Adipocyte (in vitro differentiated cells): ENCODE results near the gene CCT3.
A peak's percentile ranks its signal among the peaks of the same experiment; 100 is the strongest.

Experiments used
- DNase-seq: peaks from one replicate; pipeline ENCODE4 v3.0.0-alpha.2; 2015; ENCODE audit warnings: low read depth
- H3K27me3 ChIP-seq: replicated peaks from 2 replicates; pipeline ENCODE4 v1.7.0; 2013; ENCODE audit warnings: mild to moderate bottlenecking, low read length, moderate library complexity; ENCODE audit not compliant: control insufficient read depth, insufficient read depth
- H3K36me3 ChIP-seq: 2 replicates; pipeline ENCODE4 v1.7.0; 2013; ENCODE audit warnings: low read length, mild to moderate bottlenecking, moderate library complexity; ENCODE audit not compliant: control insufficient read depth, insufficient read depth, severe bottlenecking
- H3K4me1 ChIP-seq: 2 replicates; pipeline ENCODE4 v1.7.0; 2013; ENCODE audit warnings: mild to moderate bottlenecking, low read length, moderate library complexity; ENCODE audit not compliant: control insufficient read depth, insufficient read depth
- H3K4me3 ChIP-seq: 2 replicates; pipeline ENCODE4 v1.7.0; 2013; ENCODE audit warnings: mild to moderate bottlenecking, low read length, moderate library complexity
- H3K9ac ChIP-seq: 2 replicates; pipeline ENCODE4 v1.7.0; 2013; ENCODE audit warnings: mild to moderate bottlenecking, low read length, moderate library complexity
- H3K9me3 ChIP-seq: 2 replicates; pipeline ENCODE4 v1.7.0; 2013; ENCODE audit warnings: mild to moderate bottlenecking, low read length, moderate library complexity; ENCODE audit not compliant: control insufficient read depth

The CCT3 gene

DNA sequence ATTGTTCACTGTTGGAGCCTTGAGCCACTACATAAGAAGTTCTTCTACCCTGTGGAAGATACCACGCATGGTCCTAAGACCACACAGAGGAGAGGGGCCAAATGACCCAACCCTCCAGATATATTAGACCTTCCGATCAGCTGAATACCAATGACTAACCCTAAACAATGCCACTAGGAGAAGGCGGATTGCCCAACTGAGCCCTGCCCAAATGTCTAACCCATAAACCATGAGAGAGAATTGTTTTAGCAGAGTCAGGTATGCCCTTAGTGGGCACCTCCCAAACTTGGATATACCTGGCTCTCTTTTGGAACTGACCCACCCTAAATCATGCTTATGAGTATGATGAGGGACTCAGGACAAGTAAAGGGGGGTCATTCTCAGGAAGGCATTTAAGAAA, 67.8 kb downstream of the CCT3 start:
- Histone ChIP-seq H3K4me1 (no peaks in the 10 kb centered on the region), H3K36me3 (peaks cover 95% of the 10 kb centered on the region), H3K9me3 (no peaks in the 10 kb centered on the region), H3K4me3 (no peak overlapping the region), H3K27me3 (no peaks in the 10 kb centered on the region), H3K9ac (no peak overlapping the region)
- no peak for DNase-seq

DNA sequence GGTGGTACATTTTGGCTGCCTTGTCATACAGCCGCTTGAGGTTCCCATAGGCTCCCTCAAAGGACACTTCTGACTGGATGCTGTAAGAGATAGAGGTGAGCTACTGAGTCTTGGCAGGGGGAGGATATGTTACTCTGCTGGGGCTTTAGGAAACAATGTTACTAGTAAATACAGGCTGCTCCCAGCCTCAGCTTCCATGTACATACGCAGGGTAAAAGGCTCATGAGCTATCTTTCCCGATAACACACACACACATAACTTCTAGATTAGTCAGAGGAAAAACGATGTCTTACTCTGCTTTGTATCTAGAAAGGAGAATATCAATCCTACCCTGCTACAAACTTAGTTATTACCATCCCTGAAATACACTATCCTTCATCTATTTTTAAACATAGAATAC, 69.8 kb downstream of the CCT3 start:
- no peaks in the 10 kb centered on the region for H3K9me3 ChIP-seq
- peaks cover 92% of the 10 kb centered on the region for H3K36me3 ChIP-seq
- H3K27me3 ChIP-seq = no peaks in the 10 kb centered on the region
- H3K9ac ChIP-seq = no peak overlapping the region
- no peak for DNase-seq
- no peak overlapping the region for H3K4me3 ChIP-seq
- H3K4me1 ChIP-seq = peaks cover 3% of the 10 kb centered on the region

- no peaks in the 10 kb centered on the region for H3K9me3 ChIP-seq
- H3K27me3 ChIP-seq = no peaks in the 10 kb centered on the region
- no peak overlapping the region for H3K9ac ChIP-seq
- H3K4me1 ChIP-seq = peaks cover 13% of the 10 kb centered on the region
- H3K36me3 ChIP-seq = peaks cover 85% of the 10 kb centered on the region
- no peak for DNase-seq
- no peak overlapping the region for H3K4me3 ChIP-seq
Observed at GRCh38 chr1:156266051-156266450, 72.0 kb downstream of the CCT3 start.

GRCh38 chr1:156263288-156263655, 74.8 kb downstream of the CCT3 start:
- Histone ChIP-seq H3K9ac (no peak overlapping the region), H3K9me3 (no peaks in the 10 kb centered on the region), H3K36me3 (peaks cover 90% of the 10 kb centered on the region), H3K4me1 (peaks cover 13% of the 10 kb centered on the region), H3K27me3 (no peaks in the 10 kb centered on the region), H3K4me3 (no peak overlapping the region)
- no peak for DNase-seq

DNA sequence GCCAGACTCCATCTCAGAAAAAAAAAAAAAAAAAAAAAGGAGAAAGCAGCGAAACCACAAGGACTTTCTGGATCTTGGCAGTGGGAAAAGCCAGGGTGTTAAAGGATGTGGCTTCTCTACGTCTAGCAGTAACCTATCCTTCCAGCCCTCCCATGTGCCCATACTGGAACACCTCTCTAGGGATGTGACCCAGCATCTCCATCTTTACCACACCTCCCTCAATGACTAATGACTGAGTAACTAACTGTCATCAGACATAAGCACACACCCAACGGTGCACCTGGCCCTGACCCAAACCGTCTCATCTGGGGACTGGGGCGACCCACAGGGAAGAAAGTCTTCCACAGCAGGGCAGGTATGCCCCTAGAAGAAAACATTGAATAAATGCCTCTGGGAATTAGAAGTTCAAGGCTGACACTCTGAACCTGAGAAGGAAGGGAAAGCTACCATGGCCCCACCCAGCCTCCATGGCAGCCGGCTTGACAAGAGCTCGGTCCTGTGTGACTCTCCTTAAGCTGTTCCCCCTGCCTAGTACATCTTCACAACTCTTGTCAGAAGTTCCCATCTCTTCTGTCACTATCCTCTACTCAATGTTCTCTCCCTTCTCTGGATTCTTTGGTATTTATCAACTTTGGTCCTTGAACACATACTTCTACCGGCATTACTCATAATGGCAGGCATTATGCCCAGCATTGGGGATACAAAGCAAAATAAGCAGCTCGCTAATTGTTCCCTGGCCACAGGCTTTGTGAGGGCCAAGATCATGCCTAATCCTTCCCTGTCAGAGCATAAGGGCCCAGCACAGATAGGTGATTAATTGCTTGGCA, 75.4 kb downstream of the CCT3 start:
- no peak overlapping the region for H3K9ac ChIP-seq
- peak; percentile 67 for DNase-seq
- no peaks in the 10 kb centered on the region for H3K27me3 ChIP-seq
- peaks cover 90% of the 10 kb centered on the region for H3K36me3 ChIP-seq
- no peaks in the 10 kb centered on the region for H3K9me3 ChIP-seq
- H3K4me3 ChIP-seq = peak overlapping the region; percentile 35
- peaks cover 13% of the 10 kb centered on the region for H3K4me1 ChIP-seq

GRCh38 chr1:156260896-156261295, 77.2 kb downstream of the CCT3 start:
- peaks cover 90% of the 10 kb centered on the region for H3K36me3 ChIP-seq

GRCh38 chr1:156259805-156260204, 78.3 kb downstream of the CCT3 start:
- Histone ChIP-seq H3K9ac (no peak overlapping the region), H3K4me1 (peaks cover 13% of the 10 kb centered on the region), H3K4me3 (no peak overlapping the region), H3K36me3 (peaks cover 85% of the 10 kb centered on the region), H3K9me3 (no peaks in the 10 kb centered on the region), H3K27me3 (no peaks in the 10 kb centered on the region)
- no peak for DNase-seq

More at GRCh38 chr1:156260896-156261295, 77.2 kb downstream of the CCT3 start:
- H3K27me3 ChIP-seq = no peaks in the 10 kb centered on the region
- H3K4me3 ChIP-seq = no peak overlapping the region
- H3K4me1 ChIP-seq = peaks cover 13% of the 10 kb centered on the region
- no peak overlapping the region for H3K9ac ChIP-seq
- no peaks in the 10 kb centered on the region for H3K9me3 ChIP-seq
- DNase-seq = no peak
